A549 treated with GW870086 at 1 μM for 4 hours (cell line): ENCODE data around the gene CUTA. TPM values are rescaled to one million over a fixed set of nuclear protein-coding genes. Genes with fewer than 3 reads are reported as not detected.

Experiments
- total RNA-seq: library from RNA; stranded (reverse); fragments of 200-300 nt; extraction: Qiagen RNA extraction; gene quantifications from 5 replicates; pipeline ENCODE4 v1.2.3, GENCODE V29; 2022; ENCODE audit warnings: low read depth

Gene CUTA
- 180 to 224 TPM (median 198 TPM) in 5 replicates for total RNA-seq

DNA sequence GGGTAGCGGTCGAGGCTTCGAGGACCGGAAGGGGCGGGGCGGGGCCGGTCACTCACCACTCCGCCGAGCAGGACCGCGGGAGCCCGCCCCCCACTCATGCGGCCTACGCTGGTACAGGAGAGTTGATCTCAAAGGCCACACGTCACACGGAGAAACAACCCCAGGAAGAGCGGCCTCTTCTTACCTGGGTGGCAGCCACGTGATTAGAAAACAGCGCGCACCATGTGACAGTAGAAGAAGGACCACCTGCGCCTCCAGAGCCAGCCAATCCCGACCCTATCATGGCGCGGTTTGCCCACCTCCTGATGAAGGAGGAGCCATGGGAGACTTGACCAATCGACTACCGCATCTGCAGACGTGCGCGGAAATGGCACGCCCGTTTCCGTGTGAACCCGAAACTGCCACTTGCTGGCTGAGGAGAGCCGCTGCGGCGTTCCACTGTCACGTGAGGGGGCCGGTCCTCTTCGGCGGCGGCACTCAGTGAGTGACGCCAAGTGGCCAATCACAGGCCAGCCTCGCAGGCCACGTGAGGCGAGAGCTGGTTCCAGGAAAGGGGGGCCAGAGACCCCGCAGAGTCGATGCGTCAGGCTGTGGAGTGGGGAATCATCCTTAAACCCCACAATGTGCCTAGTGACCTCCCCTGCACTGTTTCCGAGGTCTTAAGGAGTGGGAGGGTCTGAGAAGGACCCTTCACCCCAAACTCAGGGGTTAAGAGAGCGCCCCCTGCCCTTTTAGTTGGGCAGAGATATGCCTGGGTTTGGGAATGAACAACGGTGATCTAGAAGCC is at the start of gene CUTA:
Gene CUTA, minus strand, starts transcription at position 205 of the 787 bp plus-strand sequence. Its CDS starts 107 bp downstream, at position 98.

DNA sequence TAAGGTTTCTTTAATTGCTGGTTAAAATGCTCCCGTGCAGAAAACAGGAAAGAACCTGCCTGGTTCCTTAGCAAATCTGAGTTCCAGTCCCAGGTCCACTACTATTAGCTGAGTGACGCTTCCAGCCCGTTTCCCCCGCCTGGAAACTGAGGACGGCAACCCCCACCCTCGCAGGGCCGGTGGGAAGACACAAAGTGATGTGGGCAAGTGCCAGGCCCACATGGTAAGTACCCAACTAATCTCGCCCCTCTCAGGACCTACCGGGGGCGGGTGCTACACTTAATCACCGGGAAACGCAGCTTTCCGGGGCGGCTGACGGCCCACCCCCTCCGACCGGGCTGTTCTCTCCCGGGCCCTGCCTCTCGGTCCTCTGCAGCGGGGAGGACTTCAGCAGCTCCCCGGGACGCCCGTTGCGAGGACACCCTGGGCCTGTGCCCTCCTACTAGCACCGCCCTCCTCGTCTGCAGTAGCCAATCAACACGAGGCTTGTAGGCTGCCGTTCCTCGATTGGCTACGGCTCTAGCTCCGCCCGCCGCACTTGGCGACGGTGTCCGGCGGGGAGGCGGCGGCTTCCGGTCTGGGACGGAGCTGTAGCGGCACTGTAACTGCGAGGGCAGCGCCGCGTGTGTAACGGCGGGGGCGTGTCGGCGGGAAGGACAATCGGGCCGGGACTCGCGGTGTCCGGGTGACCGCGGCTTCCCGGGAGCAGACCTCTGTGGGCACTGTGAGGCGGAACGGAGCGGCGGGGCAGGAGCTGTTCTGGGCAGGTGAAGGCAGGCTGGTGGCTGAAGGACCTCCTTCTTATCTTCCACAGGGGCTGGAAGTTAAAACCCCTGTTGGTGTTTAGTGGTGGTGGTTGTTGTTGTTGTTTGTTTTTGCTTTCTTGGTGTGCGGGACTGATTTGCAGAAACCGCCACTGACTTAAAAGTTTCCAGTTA is 36.4 kb upstream of the CUTA start, which contains the start of gene ZBTB9:
Gene ZBTB9, plus strand, starts transcription at position 568 of the 938 bp plus-strand sequence. CDS start 525 bp downstream, outside the sequence.

DNA sequence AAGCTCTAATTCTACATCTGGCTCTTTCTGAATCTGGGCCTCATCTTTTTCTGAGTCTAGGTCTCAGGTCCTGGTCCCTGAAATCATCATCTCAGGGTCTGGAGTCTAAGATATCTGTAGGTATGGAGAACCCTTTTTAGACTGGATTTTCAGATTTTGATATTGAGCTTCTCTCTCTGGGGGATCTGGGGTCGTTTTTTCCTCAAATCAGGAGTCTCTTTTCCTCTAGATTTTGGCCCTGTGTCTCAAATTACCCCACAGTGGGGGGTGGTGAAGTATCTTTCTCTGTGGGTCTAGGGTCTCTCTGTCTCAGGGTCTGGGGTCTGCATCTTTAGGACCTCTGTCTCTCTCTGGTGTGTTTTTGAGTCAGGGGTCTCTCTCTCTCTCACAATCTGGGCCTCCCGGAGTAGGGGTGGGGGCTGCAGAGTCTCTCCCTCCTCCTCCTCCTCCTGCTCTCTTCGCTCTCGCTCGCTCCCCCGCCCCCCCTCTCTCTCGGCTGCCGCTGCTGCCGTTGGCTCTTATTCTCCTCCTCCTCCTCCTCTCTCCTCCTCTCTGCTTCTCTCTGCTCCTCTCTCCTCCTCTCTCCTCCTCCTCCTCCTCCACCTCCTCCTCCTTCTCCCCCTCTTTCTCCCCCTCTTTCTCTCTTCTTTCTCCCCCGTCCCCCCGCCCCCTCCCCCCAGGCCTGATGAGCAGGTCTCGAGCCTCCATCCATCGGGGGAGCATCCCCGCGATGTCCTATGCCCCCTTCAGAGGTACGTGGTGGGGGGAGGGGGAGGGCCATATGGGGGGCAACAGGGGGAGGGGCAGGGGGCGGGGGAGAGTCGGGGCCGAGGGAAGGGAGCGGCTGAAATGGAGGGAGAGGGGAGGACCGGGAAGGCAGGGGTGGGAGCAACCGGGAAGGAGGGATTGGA is 1.9 kb upstream of the CUTA start, which contains the start of gene SYNGAP1:
Gene SYNGAP1, plus strand, starts transcription at position 486 of the 911 bp plus-strand sequence. Its CDS starts 200 bp downstream, at position 686.

DNA sequence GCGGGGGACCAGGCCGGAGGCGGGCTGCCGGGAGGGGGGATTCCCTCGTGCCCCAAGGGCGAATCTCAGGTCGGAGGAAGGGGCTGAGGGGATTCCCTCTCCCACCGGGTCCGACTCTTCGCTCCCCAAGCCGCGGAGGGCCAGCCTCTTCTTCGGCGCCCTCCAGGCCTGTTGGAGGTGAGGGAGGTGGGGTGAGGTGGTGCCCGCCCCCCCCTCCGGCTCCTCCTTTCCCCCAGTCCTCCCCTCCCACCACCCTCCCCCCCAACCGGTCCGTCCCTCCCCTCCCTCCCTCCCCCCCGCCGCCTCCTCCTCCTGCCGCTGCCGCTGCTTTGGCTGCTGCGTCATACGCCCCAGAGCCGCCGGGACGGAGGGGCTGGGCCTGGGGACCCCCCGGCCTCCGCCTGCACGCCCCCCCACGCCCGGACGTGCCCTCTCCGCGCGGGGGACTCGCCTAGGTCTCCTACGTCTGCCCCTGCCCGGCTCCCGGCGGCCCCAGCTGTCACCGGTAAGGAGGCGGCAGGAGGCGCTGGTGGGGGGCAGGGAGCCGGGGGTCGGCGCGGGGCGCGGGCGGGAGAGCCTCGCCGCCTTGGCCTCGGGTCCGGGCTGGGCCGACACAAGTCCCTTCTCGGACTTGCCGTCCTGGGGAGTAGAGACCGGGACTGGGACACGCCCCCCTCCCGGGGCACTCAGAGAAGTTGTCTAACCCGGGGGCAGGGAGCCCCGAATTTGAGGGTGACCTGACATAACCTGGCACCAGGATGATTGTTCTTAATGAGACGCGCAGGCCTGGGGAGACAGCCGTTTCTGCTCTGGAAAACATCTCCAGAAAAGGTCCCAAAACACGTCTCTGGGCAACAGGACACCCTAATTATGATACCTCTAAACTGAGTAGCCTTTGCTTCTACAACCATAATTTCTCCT is 6.9 kb downstream of the CUTA start, which contains the start of gene PHF1:
Gene PHF1, plus strand, starts transcription at position 304 of the 921 bp plus-strand sequence. CDS start 1,250 bp downstream, outside the sequence.

DNA sequence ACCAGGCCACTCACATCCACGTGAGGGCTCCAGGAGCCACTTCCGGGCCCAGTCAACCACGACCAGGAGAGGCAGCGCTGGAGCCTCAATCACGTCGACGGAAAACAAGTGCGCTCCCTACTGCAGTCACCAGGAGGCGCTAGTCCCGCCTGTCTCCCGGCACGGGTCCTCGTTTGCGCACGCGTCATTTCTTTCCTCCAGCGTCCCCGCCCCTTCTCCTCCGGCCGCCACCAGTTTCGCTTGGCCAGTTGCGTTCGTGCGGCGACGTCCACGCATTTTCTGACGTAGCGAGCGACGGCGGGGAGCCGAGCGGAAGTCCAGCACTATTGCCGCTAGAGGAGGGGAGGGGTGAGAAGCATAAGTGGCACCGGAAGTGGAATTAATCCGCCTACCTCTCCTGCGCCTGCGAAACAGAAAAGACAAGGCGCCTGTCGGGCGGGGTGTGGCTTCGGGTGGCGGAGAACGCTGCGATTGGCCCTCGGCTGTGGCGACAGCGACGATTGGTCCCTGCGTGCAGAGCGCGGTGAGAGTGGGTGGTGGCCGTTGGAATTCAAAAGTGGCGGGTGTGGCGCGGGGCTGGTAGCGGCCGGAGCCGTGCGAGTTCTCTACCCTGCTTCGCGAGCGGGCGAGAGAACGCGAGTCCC is 26.5 kb downstream of the CUTA start, which contains the start of gene KIFC1:
Gene KIFC1, plus strand, starts transcription at position 546 of the 644 bp plus-strand sequence. CDS start 163 bp downstream, outside the sequence.

Other genes starting within 250 kb of the CUTA start
- gene COL11A2, start 225.6 kb downstream of the CUTA start, total RNA-seq, result 0.45 to 0.93 TPM (median 0.71 TPM) in 5 replicates
- 14.0 to 20.0 TPM (median 19.7 TPM) in 5 replicates for gene RXRB, start 217.4 kb downstream of the CUTA start, total RNA-seq
- gene SLC39A7, start 217.2 kb downstream of the CUTA start, total RNA-seq, result 103 to 113 TPM (median 109 TPM) in 5 replicates
- 12.3 to 16.6 TPM (median 15.5 TPM) in 5 replicates for gene HSD17B8, start 213.5 kb downstream of the CUTA start, total RNA-seq
- gene RING1, start 209.6 kb downstream of the CUTA start, total RNA-seq, result 19.3 to 26.3 TPM (median 23.1 TPM) in 5 replicates
- gene VPS52, start 146.2 kb downstream of the CUTA start, total RNA-seq, result 15.1 to 17.6 TPM (median 15.5 TPM) in 5 replicates
- gene RPS18, start 146.0 kb downstream of the CUTA start, total RNA-seq, result 2,539 to 2,848 TPM (median 2,622 TPM) in 5 replicates
- gene B3GALT4, start 141.0 kb downstream of the CUTA start, total RNA-seq, result 0.38 to 0.91 TPM (median 0.81 TPM) in 5 replicates
- gene WDR46, start 128.9 kb downstream of the CUTA start, total RNA-seq, result 50.1 to 58.6 TPM (median 53.8 TPM) in 5 replicates
- 99.4 to 123 TPM (median 103 TPM) in 5 replicates for gene PFDN6, start 128.5 kb downstream of the CUTA start, total RNA-seq
- gene RGL2, start 119.2 kb downstream of the CUTA start, total RNA-seq, result 10.8 to 16.6 TPM (median 13.9 TPM) in 5 replicates
- gene TAPBP, start 104.0 kb downstream of the CUTA start, total RNA-seq, result 35.4 to 40.0 TPM (median 38.7 TPM) in 5 replicates
- 2.5 to 3.6 TPM (median 3.2 TPM) in 5 replicates for gene ZBTB22, start 100.4 kb downstream of the CUTA start, total RNA-seq
- gene DAXX, start 95.1 kb downstream of the CUTA start, total RNA-seq, result 35.4 to 36.9 TPM (median 35.9 TPM) in 5 replicates
- 37.6 to 44.2 TPM (median 39.0 TPM) in 5 replicates for gene KIFC1, start 26.3 kb downstream of the CUTA start, total RNA-seq
- gene PHF1, start 7.1 kb downstream of the CUTA start, total RNA-seq, result 12.5 to 19.8 TPM (median 15.7 TPM) in 5 replicates
- 3.6 to 4.7 TPM (median 3.9 TPM) in 5 replicates for gene SYNGAP1, start 2.0 kb upstream of the CUTA start, total RNA-seq
- 9.9 to 12.4 TPM (median 11.5 TPM) in 5 replicates for gene ZBTB9, start 36.5 kb upstream of the CUTA start, total RNA-seq
- 36.4 to 43.8 TPM (median 41.0 TPM) in 5 replicates for gene BAK1, start 162.2 kb upstream of the CUTA start, total RNA-seq
- 33.8 to 49.1 TPM (median 43.2 TPM) in 5 replicates for gene ITPR3, start 203.2 kb upstream of the CUTA start, total RNA-seq